ENCODE results near the gene BMP10.

DNA sequence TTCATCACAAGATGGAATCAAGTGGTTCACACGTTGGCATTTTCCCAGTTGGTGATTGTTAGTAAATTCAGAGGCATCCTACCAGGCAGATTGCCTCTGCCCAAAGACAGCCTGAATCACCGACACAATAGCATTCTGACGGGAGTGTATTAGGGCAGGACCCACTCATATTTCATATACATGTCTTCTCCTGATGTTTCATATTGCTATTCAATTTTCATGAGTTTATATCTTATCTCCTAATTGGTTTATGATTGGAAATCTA lies 14.5 kb upstream of the BMP10 start:
- TF ChIP-seq EP300 (IDR thresholded peaks at IDR 0.05) (no peak), CTCF (IDR thresholded peaks at IDR 0.05) (no peak), POLR2A (IDR thresholded peaks at IDR 0.05) (no peak)
